GM15510 (cell line): ENCODE data around the gene MTUS2.

ENCODE experiments used
- POLR2A ChIP-seq: IDR thresholded peaks from 3 replicates; pipeline ENCODE4 v1.6.1; 2011; ENCODE audit warnings: borderline replicate concordance; ENCODE audit not compliant: insufficient read length; ENCODE audit errors: extremely low read depth

Gene MTUS2

GRCh38 chr13:29227576-29227975, 407.4 kb downstream of the MTUS2 start:
- no peak for TF ChIP-seq POLR2A

GRCh38 chr13:29230299-29230845, 410.2 kb downstream of the MTUS2 start:
- TF ChIP-seq POLR2A = no peak

GRCh38 chr13:29239653-29240525, 419.8 kb downstream of the MTUS2 start:
- no peak for TF ChIP-seq POLR2A

GRCh38 chr13:29254626-29255370, 434.7 kb downstream of the MTUS2 start:
- TF ChIP-seq POLR2A = no peak

GRCh38 chr13:29255567-29255966, 435.4 kb downstream of the MTUS2 start:
- TF ChIP-seq POLR2A = no peak

GRCh38 chr13:29260684-29261083, 440.5 kb downstream of the MTUS2 start:
- no peak for TF ChIP-seq POLR2A

- no peak for TF ChIP-seq POLR2A
Observed at GRCh38 chr13:29266261-29266660, 446.1 kb downstream of the MTUS2 start.

GRCh38 chr13:29266756-29267733, 446.9 kb downstream of the MTUS2 start:
- TF ChIP-seq POLR2A = no peak

- TF ChIP-seq POLR2A = no peak
Observed at GRCh38 chr13:29270271-29270985, 450.3 kb downstream of the MTUS2 start.

- no peak for TF ChIP-seq POLR2A
Observed at GRCh38 chr13:29271606-29272005, 451.5 kb downstream of the MTUS2 start.

- no peak for TF ChIP-seq POLR2A
Observed at GRCh38 chr13:29279356-29280254, 459.5 kb downstream of the MTUS2 start.

- no peak for TF ChIP-seq POLR2A
Observed at GRCh38 chr13:29281932-29282495, 461.9 kb downstream of the MTUS2 start.
